Activated gamma-delta T cell (primary cell): ENCODE measurements around the gene HNRNPC.
A peak's percentile ranks its signal among the peaks of the same experiment; 100 is the strongest.
"Not testable (repeated sequence)": the region's sequence is repeated elsewhere in the genome, so short reads cannot be mapped to it uniquely, and the experiment has no call there.

ENCODE experiments used
- DNase-seq: peaks from one replicate; lab custom pipeline; 2025; lab: John Stamatoyannopoulos, UW

Gene HNRNPC

GRCh38 chr14:21192447-21192822 is 76.8 kb downstream of the HNRNPC start:
- DNase-seq: no peak

DNA sequence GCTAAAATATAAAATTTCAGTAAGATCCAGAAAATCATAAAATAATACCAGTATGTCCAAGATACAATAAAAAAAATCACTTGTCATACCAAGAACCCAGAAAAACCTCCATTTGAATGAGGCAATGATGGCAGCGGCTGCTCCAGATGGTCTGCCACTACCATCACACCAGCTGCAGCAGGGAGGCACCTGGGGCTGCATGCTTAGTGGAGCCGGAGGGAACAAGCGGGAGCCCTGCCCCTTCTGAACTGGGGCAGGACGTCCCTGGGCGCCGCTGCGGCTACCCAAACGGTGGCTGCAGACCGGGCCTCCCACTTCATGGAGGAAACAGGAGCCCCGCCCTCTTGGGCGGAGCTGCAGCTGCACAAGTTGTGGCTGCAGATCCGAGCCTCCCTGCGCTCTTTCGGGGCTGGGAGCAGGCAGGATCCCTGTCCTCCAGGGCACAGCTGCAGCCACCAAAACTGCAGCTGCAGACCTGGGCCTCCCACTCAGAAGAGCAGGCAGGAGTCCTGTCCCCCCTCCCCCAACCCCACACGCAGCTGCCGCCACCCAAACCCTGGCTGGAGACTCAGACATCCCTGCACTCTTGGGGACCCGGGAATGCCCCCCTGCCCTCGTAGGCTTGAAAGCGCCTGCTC is 77.3 kb downstream of the HNRNPC start:
- DNase-seq: peak; percentile 46

DNA sequence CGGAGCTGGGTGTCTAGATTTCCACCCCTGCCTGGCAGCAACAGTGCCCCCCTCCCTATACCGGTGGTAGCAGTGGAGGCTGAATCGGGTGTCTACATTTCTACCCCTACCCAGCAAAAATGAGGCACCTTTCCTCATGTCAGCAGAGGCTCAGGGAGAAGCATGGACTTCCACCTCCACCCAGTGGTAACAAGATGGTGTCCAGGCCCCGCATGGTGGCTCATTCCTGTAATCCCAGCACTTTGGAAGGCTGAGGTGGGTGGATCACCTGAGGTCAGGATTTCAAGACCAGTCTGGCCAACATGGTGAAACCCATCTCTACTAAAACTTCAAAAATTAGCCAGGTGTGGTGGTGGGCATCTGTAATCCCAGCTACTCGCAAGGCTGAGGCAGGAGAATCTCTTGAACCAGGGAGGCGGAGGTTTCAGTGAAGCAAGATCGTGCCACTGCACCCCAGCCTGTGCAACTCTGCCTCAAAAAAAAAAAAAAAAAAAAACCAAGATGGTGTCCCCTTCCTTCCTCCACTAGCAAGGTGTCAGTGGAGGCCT is 77.9 kb downstream of the HNRNPC start:
- no peak for DNase-seq

DNA sequence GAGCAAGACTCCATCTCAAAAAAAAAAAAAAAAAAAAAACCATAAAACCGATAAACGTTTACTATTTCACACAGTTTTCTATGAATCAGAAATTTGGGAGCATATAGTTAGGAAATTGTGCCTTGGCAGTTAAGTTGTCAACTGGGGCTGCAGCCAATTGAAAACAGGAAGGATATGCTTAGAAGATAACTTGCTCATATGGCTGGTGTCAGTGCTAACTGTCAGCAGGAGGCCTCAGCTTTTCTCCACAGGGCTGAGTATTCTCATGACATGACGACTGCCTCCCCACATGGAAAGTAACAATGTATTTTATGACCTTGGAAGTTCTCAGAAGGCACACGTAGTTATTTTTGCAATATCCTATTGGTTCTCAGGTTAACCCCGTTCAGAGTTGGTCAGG is 83.8 kb downstream of the HNRNPC start:
- no peak for DNase-seq

DNA sequence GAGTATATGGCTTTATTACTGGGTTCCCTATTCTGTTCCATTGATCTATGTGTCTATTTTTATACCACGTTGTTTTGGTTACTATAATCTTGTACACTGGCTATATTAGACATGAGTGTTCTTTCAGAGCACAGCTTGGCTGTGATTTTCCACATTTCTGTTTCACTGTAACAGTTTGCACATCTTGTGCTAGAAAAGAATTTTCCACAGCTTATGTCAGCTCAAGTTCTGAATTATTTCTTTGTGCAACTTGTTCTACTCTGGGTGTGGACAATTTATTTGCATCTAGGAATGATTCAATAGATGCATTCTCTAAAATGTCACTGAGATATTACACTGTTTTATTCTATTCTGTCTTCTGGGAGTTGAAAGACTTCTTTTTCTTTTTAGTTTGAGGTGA is 85.0 kb downstream of the HNRNPC start:
- no peak for DNase-seq

DNA sequence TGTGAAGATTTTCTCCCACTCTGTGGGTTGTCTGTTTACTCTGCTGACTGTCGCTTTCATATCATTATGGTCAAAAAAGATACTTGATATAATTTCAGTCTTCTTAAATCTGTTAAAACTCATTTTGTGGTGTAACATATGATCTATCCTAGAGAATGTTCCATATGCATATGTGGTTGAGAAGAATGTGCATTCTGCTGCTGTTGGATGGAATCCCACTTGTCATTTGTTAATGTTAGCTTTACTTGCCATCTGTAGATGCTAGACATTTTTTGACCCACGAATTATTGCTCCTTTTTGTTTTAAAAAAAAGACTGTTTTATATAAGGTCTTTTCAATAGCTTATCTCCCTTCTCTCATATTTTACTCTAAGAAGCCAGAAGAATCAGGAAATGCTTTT is 87.1 kb downstream of the HNRNPC start:
- DNase-seq: no peak

GRCh38 chr14:21171128-21171527 is 98.1 kb downstream of the HNRNPC start:
- no peak for DNase-seq

- no peak for DNase-seq
Observed at GRCh38 chr14:21169573-21169972, 99.7 kb downstream of the HNRNPC start.

DNA sequence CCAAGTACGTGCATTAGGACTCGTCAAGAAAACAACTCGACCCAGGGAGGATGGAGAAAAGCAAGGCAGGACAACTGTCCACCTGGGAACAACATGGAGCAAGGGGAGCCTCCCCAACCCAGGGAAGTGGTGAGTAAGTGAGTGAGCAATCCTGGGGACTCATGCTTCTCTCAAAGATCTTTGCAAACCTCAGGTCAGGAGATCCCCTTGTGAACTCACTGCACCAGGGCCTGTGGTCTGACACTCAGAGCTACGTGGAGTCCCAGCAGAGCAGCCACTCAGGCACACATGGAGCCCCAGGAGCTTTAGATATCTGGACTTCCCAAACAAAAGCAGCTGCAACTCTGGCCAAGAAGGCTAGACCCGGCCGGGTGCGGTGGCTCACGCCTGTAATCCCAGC is 101.2 kb downstream of the HNRNPC start:
- no peak for DNase-seq

- not testable (repeated sequence) for DNase-seq
Observed at GRCh38 chr14:21165670-21166069, 103.6 kb downstream of the HNRNPC start.

DNA sequence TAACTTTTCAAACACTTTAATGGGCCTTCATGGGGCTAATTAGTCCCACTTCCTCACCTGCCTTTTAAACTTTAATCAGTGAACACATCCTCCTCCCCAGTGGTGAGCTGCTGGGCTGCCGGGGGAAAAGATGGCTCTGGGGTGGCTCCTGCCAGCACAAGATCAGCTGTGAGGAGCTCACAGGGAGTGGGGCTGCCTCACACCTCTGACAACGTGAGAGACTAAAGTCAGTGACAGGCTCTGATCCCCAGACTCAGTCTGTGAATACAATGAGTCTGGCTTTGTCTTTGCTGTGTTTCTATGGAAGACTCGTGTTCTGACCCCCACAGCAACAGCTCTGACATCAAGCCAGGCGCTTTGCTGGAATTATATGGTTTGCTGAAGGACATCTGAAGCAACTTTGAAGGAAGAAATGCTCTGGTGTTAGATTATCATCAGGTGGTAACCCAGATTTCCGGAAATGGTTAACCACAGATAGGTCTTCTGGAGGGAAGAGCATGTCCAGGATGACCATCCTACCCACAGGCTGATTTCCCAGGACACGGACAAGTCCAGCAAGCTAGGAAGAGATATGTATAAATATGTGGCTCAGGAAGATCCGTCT is 104.1 kb downstream of the HNRNPC start:
- DNase-seq: not testable (repeated sequence)

- DNase-seq: no peak
Observed at GRCh38 chr14:21163871-21164291, 105.4 kb downstream of the HNRNPC start.

GRCh38 chr14:21162081-21162480 is 107.2 kb downstream of the HNRNPC start:
- DNase-seq: no peak

GRCh38 chr14:21160061-21160610 is 109.1 kb downstream of the HNRNPC start:
- DNase-seq: no peak
